Peyer's patch (tissue), 4 donors: ENCODE data around the gene ZNRF3.

ENCODE experiments used
- POLR2A ChIP-seq, 2 donors: fragments of 450-650 bp; IDR thresholded peaks; one replicate each; pipeline ENCODE4 v1.5.1; 2017; ENCODE audit warnings: antibody characterized with exemption in 2 of 2, mild to moderate bottlenecking in 2 of 2, moderate library complexity in 2 of 2
- TF ChIP-seq, protein P1 (sequence below), 6 experiments: fragments of 450-650 bp in 4 of 6; fragments of 200-600 bp in 2 of 6; sonication (generic) in 1 of 6; IDR thresholded peaks; one replicate each; pipeline ENCODE4 v1.5.1; 2017 to 2019; ENCODE audit warnings: antibody characterized with exemption in 6 of 6, mild to moderate bottlenecking in 3 of 6, moderate library complexity in 1 of 6

DNA sequence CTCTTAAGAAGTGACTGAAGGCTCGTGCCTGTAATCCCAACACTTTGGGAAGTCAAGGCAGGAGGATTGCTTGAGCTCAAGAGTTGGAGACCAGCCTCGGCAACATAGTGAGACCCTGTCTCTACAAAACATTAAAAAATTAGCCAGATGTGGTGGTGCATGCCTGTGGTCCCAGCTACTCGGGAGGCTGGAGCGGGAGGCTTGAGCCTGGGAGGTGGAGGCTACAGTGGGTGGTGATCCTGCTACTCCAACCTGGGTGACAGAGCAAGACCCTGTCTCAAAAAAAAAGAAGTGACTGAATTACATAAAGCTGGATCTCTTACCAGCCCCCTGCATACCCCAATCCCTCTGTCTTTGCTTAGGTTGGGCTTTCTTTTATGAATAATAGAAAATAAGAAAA, 120.2 kb downstream of the ZNRF3 start:
- TF ChIP-seq, protein P1, sequence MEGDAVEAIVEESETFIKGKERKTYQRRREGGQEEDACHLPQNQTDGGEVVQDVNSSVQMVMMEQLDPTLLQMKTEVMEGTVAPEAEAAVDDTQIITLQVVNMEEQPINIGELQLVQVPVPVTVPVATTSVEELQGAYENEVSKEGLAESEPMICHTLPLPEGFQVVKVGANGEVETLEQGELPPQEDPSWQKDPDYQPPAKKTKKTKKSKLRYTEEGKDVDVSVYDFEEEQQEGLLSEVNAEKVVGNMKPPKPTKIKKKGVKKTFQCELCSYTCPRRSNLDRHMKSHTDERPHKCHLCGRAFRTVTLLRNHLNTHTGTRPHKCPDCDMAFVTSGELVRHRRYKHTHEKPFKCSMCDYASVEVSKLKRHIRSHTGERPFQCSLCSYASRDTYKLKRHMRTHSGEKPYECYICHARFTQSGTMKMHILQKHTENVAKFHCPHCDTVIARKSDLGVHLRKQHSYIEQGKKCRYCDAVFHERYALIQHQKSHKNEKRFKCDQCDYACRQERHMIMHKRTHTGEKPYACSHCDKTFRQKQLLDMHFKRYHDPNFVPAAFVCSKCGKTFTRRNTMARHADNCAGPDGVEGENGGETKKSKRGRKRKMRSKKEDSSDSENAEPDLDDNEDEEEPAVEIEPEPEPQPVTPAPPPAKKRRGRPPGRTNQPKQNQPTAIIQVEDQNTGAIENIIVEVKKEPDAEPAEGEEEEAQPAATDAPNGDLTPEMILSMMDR (IDR thresholded peaks at IDR 0.05), result no peak
- no peak for TF ChIP-seq POLR2A (IDR thresholded peaks at IDR 0.05)
